Neural cell (in vitro differentiated cells): Measurements from ENCODE around the gene MCMBP. TPM values are rescaled to one million over a fixed set of nuclear protein-coding genes. Genes with fewer than 3 reads are reported as not detected.
"Not testable (repeated sequence)": the region's sequence is repeated elsewhere in the genome, so short reads cannot be mapped to it uniquely, and the experiment has no call there.

ENCODE experiments used
- H2AFZ ChIP-seq: fragments of 200-600, 300-800 bp; sonication (generic), shearing (Covaris generic); 2 replicates; pipeline ENCODE4 v1.6.0; 2014; ENCODE audit warnings: low read depth, mild to moderate bottlenecking, antibody characterized with exemption, low read length, moderate library complexity
- H3F3A ChIP-seq: fragments of 200-600 bp; shearing (Covaris generic); 2 replicates; pipeline ENCODE4 v1.6.1; 2016; ENCODE audit warnings: mild to moderate bottlenecking, moderate library complexity, mixed read lengths, antibody characterized with exemption, low read length; ENCODE audit not compliant: insufficient read depth, poor library complexity, severe bottlenecking
- H3K27ac ChIP-seq: fragments of 200-600, 300-800 bp; sonication (generic), shearing (Covaris generic); 2 replicates; pipeline ENCODE4 v1.5.1; 2014; ENCODE audit warnings: mild to moderate bottlenecking, low read length, moderate library complexity
- H3K27me3 ChIP-seq: fragments of 300-800, 200-600 bp; sonication (generic), shearing (Covaris generic); 2 replicates; pipeline ENCODE4 v1.6.0; 2014; ENCODE audit warnings: mild to moderate bottlenecking, low read depth, low read length, moderate library complexity; ENCODE audit not compliant: insufficient read depth
- H3K36me3 ChIP-seq: fragments of 300-800, 200-600 bp; sonication (generic), shearing (Covaris generic); 2 replicates; pipeline ENCODE4 v1.5.1; 2014; ENCODE audit warnings: mild to moderate bottlenecking, antibody characterized with exemption, low read length, moderate library complexity; ENCODE audit not compliant: insufficient read depth
- H3K4me2 ChIP-seq: fragments of 300-800, 200-600 bp; sonication (generic), shearing (Covaris generic); 2 replicates; pipeline ENCODE4 v1.6.0; 2014; ENCODE audit warnings: mild to moderate bottlenecking, low read length
- H3K4me3 ChIP-seq: fragments of 300-800, 200-600 bp; sonication (generic), shearing (Covaris generic); 2 replicates; pipeline ENCODE4 v1.5.1; 2014; ENCODE audit warnings: mild to moderate bottlenecking, low read length, moderate library complexity
- H3K79me2 ChIP-seq: fragments of 200-600 bp; shearing (Covaris generic); replicated peaks from 2 replicates; pipeline ENCODE4 v1.6.0; 2014; ENCODE audit warnings: mild to moderate bottlenecking, low read length, moderate library complexity; ENCODE audit not compliant: insufficient read depth
- H3K9ac ChIP-seq: fragments of 300-800, 200-600 bp; sonication (generic), shearing (Covaris generic); 2 replicates; pipeline ENCODE4 v1.6.1; 2016; ENCODE audit warnings: mild to moderate bottlenecking, low read length, mixed read lengths
- H3K9me2 ChIP-seq: fragments of 200-600 bp; shearing (Covaris generic); 2 replicates; pipeline ENCODE4 v1.6.1; 2016; ENCODE audit warnings: mild to moderate bottlenecking, low read length, mixed read lengths; ENCODE audit not compliant: insufficient read depth
- H3K9me3 ChIP-seq: fragments of 200-600, 300-800 bp; sonication (generic), shearing (Covaris generic); 2 replicates; pipeline ENCODE4 v1.6.1; 2016; ENCODE audit warnings: mild to moderate bottlenecking, mixed run types, low read length, moderate library complexity, mixed read lengths
- H4K20me1 ChIP-seq: fragments of 200-600 bp; shearing (Covaris generic); 2 replicates; pipeline ENCODE4 v1.6.1; 2016; ENCODE audit warnings: mild to moderate bottlenecking, mixed run types; ENCODE audit not compliant: insufficient read depth
- CTCF ChIP-seq: fragments of 450-650 bp; IDR thresholded peaks from 2 replicates; pipeline ENCODE4 v1.5.1; 2014; ENCODE audit warnings: antibody characterized with exemption, mild to moderate bottlenecking, moderate library complexity; ENCODE audit not compliant: poor library complexity, severe bottlenecking
- EP300 ChIP-seq: fragments of 450-650 bp; conservative IDR thresholded peaks from 2 replicates; pipeline ENCODE4 v1.6.1; 2014; ENCODE audit warnings: antibody characterized with exemption, mild to moderate bottlenecking, moderate library complexity; ENCODE audit not compliant: poor library complexity, severe bottlenecking
- EZH2 ChIP-seq: fragments of 200-600, 300-800 bp; shearing (Covaris generic), sonication (generic); IDR thresholded peaks from 2 replicates; pipeline ENCODE4 v1.6.1; 2014; ENCODE audit warnings: antibody characterized with exemption, low read length, borderline replicate concordance, mild to moderate bottlenecking; ENCODE audit not compliant: insufficient read depth, poor library complexity, severe bottlenecking
- MXI1 ChIP-seq: fragments of 450-650 bp; conservative IDR thresholded peaks from 2 replicates; pipeline ENCODE4 v1.6.1; 2014; ENCODE audit warnings: antibody characterized with exemption, mild to moderate bottlenecking; ENCODE audit not compliant: poor library complexity, severe bottlenecking
- POLR2AphosphoS5 ChIP-seq: IDR thresholded peaks from 2 replicates; pipeline ENCODE4 v1.6.1; 2012
- RAD21 ChIP-seq: fragments of 450-650 bp; conservative IDR thresholded peaks from 2 replicates; pipeline ENCODE4 v1.6.1; 2014; ENCODE audit warnings: antibody characterized with exemption, mild to moderate bottlenecking, moderate library complexity
- SMC3 ChIP-seq: fragments of 450-650 bp; conservative IDR thresholded peaks from 2 replicates; pipeline ENCODE4 v1.6.1; 2014; ENCODE audit warnings: antibody characterized with exemption, mild to moderate bottlenecking, moderate library complexity; ENCODE audit not compliant: poor library complexity
- TAF1 ChIP-seq: IDR thresholded peaks from 2 replicates; pipeline ENCODE4 v1.6.1; 2012; ENCODE audit warnings: low read depth
- polyA plus RNA-seq: library from polyadenylated mRNA; depleted of rRNA; stranded (reverse); fragments of >200 nt; gene quantifications from 2 replicates; pipeline ENCODE4 v1.2.3, GENCODE V29; 2014
- TF ChIP-seq, protein P1 (sequence below): IDR thresholded peaks from 2 replicates; pipeline ENCODE4 v1.6.1; 2012; ENCODE audit warnings: borderline replicate concordance

The MCMBP gene
- polyA plus RNA-seq, 1 donor from 2014 or later = 58.0 TPM

GRCh38 chr10:119886070-119886469, 13.4 kb upstream of the MCMBP start:
- H3K4me2 ChIP-seq, H3K27me3 ChIP-seq, H4K20me1 ChIP-seq: not testable (repeated sequence)

DNA sequence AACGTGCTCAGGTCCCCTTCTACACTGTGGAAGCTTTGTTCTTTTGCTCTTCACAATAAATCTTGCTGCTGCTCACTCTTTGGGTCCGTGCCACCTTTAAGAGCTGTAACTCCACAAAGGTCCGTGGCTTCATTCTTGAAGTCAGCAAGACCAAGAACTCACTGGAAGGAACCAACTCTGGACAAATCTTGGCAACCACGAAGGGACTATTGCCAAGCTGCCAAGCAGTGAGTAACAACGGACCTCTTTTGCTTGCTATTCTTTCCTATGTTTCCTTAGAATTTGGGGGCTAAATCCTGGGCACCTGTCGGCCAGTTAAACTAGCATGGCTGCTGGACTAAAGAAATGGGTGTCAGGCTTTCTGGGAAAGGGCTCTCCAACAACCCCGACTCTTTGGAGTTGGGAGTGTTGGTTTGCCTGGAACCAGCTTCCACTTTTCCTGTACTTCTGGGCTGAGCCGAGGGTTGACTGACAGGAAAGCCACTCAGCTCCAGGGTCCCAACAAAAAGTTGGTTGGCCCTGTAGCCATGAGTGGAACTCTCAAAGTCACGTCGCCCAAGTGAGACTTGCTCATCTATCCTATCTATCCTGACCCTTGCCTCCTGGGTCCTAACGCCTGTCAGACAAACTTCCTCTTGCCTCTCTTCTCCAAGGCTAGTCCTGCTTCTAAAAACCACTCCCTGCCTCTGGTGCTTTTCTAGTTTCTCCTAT, 11.4 kb upstream of the MCMBP start:
- not testable (repeated sequence) for H3K9me3 ChIP-seq, H3K4me2 ChIP-seq, H3K9me2 ChIP-seq, H3K9ac ChIP-seq, H3F3A ChIP-seq, H3K36me3 ChIP-seq, H3K4me3 ChIP-seq, H4K20me1 ChIP-seq, H2AFZ ChIP-seq, H3K27me3 ChIP-seq, H3K79me2 ChIP-seq, H3K27ac ChIP-seq

More at GRCh38 chr10:119886070-119886469, 13.4 kb upstream of the MCMBP start:
- H3K36me3 ChIP-seq, H3F3A ChIP-seq, H2AFZ ChIP-seq, H3K79me2 ChIP-seq, H3K4me3 ChIP-seq, H3K9me3 ChIP-seq, H3K27ac ChIP-seq, H3K9me2 ChIP-seq, H3K9ac ChIP-seq: not testable (repeated sequence)

- no peak overlapping the region for H3K4me3 ChIP-seq
- no peaks in the 10 kb centered on the region for H3K79me2 ChIP-seq
- no peaks in the 10 kb centered on the region for H3K9me3 ChIP-seq
- H4K20me1 ChIP-seq = no peaks in the 10 kb centered on the region
- no peak overlapping the region for H3K27ac ChIP-seq
- no peak for TF ChIP-seq RAD21
- no peak for TF ChIP-seq SMC3
- no peak for TF ChIP-seq POLR2AphosphoS5
- TF ChIP-seq EP300 = no peak
- TF ChIP-seq MXI1 = no peak
- no peak for TF ChIP-seq EZH2
- no peak for TF ChIP-seq CTCF
- TF ChIP-seq, protein P1, sequence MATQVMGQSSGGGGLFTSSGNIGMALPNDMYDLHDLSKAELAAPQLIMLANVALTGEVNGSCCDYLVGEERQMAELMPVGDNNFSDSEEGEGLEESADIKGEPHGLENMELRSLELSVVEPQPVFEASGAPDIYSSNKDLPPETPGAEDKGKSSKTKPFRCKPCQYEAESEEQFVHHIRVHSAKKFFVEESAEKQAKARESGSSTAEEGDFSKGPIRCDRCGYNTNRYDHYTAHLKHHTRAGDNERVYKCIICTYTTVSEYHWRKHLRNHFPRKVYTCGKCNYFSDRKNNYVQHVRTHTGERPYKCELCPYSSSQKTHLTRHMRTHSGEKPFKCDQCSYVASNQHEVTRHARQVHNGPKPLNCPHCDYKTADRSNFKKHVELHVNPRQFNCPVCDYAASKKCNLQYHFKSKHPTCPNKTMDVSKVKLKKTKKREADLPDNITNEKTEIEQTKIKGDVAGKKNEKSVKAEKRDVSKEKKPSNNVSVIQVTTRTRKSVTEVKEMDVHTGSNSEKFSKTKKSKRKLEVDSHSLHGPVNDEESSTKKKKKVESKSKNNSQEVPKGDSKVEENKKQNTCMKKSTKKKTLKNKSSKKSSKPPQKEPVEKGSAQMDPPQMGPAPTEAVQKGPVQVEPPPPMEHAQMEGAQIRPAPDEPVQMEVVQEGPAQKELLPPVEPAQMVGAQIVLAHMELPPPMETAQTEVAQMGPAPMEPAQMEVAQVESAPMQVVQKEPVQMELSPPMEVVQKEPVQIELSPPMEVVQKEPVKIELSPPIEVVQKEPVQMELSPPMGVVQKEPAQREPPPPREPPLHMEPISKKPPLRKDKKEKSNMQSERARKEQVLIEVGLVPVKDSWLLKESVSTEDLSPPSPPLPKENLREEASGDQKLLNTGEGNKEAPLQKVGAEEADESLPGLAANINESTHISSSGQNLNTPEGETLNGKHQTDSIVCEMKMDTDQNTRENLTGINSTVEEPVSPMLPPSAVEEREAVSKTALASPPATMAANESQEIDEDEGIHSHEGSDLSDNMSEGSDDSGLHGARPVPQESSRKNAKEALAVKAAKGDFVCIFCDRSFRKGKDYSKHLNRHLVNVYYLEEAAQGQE = no peak
- TF ChIP-seq TAF1 = no peak
- H3K9me2 ChIP-seq = no peaks in the 10 kb centered on the region
- no peak overlapping the region for H3K4me2 ChIP-seq
- no peaks in the 10 kb centered on the region for H3F3A ChIP-seq
- H3K27me3 ChIP-seq = no peaks in the 10 kb centered on the region
- no peak overlapping the region for H2AFZ ChIP-seq
- H3K9ac ChIP-seq = no peak overlapping the region
- H3K36me3 ChIP-seq = no peaks in the 10 kb centered on the region
Measured at GRCh38 chr10:119878524-119878923, 5.9 kb upstream of the MCMBP start.
